Colon (tissue), 2 donors: Measurements from ENCODE around the gene TDRD3.
"Not testable (repeated sequence)": the region's sequence is repeated elsewhere in the genome, so short reads cannot be mapped to it uniquely, and the experiment has no call there.

ENCODE experiments used
- FAIRE-seq: peaks from 2 replicates; lab custom pipeline; 2012; peaks lifted over from hg19 to GRCh38; lab: Jason Lieb, UNC
- donor health status: control.
- donor health status: control.

TDRD3 gene

GRCh38 chr13:60398907-60399589, 2.0 kb downstream of the TDRD3 start:
- no peak for FAIRE-seq

- no peak for FAIRE-seq
These were observed 5.0 kb downstream of the TDRD3 start for GRCh38 chr13:60402022-60402421.

- no peak for FAIRE-seq
These were observed 10.1 kb downstream of the TDRD3 start for GRCh38 chr13:60407095-60407494.

- not testable (repeated sequence) for FAIRE-seq
These were observed 10.8 kb downstream of the TDRD3 start for GRCh38 chr13:60407852-60408251.

- not testable (repeated sequence) for FAIRE-seq
These were observed 12.7 kb downstream of the TDRD3 start for GRCh38 chr13:60409574-60410292.

GRCh38 chr13:60410299-60410698, 13.3 kb downstream of the TDRD3 start:
- FAIRE-seq, result no peak

GRCh38 chr13:60411464-60411863, 14.4 kb downstream of the TDRD3 start:
- no peak for FAIRE-seq

GRCh38 chr13:60411983-60412382, 15.0 kb downstream of the TDRD3 start:
- no peak for FAIRE-seq

- no peak for FAIRE-seq
These were observed 16.0 kb downstream of the TDRD3 start for GRCh38 chr13:60412909-60413616.

GRCh38 chr13:60414177-60414576, 17.2 kb downstream of the TDRD3 start:
- FAIRE-seq, result no peak

GRCh38 chr13:60417734-60418133, 20.7 kb downstream of the TDRD3 start:
- no peak for FAIRE-seq

- no peak for FAIRE-seq
These were observed 21.9 kb downstream of the TDRD3 start for GRCh38 chr13:60418954-60419353.

- no peak for FAIRE-seq
These were observed 28.3 kb downstream of the TDRD3 start for GRCh38 chr13:60425332-60425731.

GRCh38 chr13:60426075-60426474, 29.1 kb downstream of the TDRD3 start:
- no peak for FAIRE-seq

GRCh38 chr13:60427285-60427684, 30.3 kb downstream of the TDRD3 start:
- no peak for FAIRE-seq

GRCh38 chr13:60431108-60431700, 34.2 kb downstream of the TDRD3 start:
- peak; percentile 93 for FAIRE-seq

GRCh38 chr13:60433505-60433904, 36.5 kb downstream of the TDRD3 start:
- no peak for FAIRE-seq

GRCh38 chr13:60435762-60436374, 38.8 kb downstream of the TDRD3 start:
- peak; percentile 38 for FAIRE-seq

GRCh38 chr13:60439201-60439600, 42.2 kb downstream of the TDRD3 start:
- FAIRE-seq, result peak; percentile 5

- FAIRE-seq, result no peak
These were observed 44.7 kb downstream of the TDRD3 start for GRCh38 chr13:60441761-60442160.

- FAIRE-seq, result peak; percentile 84
These were observed 52.0 kb downstream of the TDRD3 start for GRCh38 chr13:60448907-60449510.

GRCh38 chr13:60453490-60453889, 56.5 kb downstream of the TDRD3 start:
- FAIRE-seq, result no peak
